ENCODE results near the gene CLCA4. TPM values are rescaled to one million over a fixed set of nuclear protein-coding genes. Genes with fewer than 3 reads are reported as not detected.

Gene CLCA4
- total RNA-seq, 1 experiment from 2014 or later: 0.08 TPM

GRCh38 chr1:86522240-86522639 is 24.6 kb upstream of the CLCA4 start:
- Histone ChIP-seq H3K4me1 (ENCODE audit: control insufficient read depth, insufficient read depth, low read length) (no peaks in the 10 kb centered on the region), H3K27me3 (ENCODE audit: control insufficient read depth, insufficient read depth, low read length) (peaks cover 14% of the 10 kb centered on the region), H3K36me3 (ENCODE audit: control insufficient read depth, insufficient read depth, low read length) (no peaks in the 10 kb centered on the region), H3K4me3 (ENCODE audit: low read depth in 2 of 2, low read length in 2 of 2) (no peak overlapping the region), H3K9me3 (ENCODE audit: control insufficient read depth, insufficient read depth, low read depth, low read length) (peaks cover 7% of the 10 kb centered on the region; the same call in 1 of the 2 replicates), H3K27ac (ENCODE audit: low read length) (no peak overlapping the region)
- POLR2A ChIA-PET: no interaction called here
- CTCF ChIA-PET: no interaction called here
- DNase-seq (ENCODE audit: low read depth, low spot score) (no peak), ATAC-seq (no peak)
- no TSS peak for BruUV-seq (replicated peaks)
- in situ Hi-C loops (cut with HindIII; ENCODE audit: low pct_unique_long_range_greater_than_20kb, low sequenced_read_pairs) (no loop called here), intact Hi-C loops (cut with micrococcal nuclease; ENCODE audit: unreplicated experiment) (no loop called here)
- TF ChIP-seq CTCF (IDR thresholded peaks at IDR 0.05) (no peak), POLR2AphosphoS5 (IDR thresholded peaks at IDR 0.05; ENCODE audit: low read depth, low read length) (no peak), TCF7L2 (IDR thresholded peaks at IDR 0.05; ENCODE audit: low read depth, low read length) (no peak), REST (IDR thresholded peaks at IDR 0.05; ENCODE audit: insufficient read depth in 1 of 2, low read depth in 2 of 2, low read length in 1 of 2) (no peak), SIN3A (IDR thresholded peaks at IDR 0.05; ENCODE audit: borderline replicate concordance, insufficient read depth, low read depth, low read length) (no peak)

- no peak overlapping the region for H3K4me3 ChIP-seq (ENCODE audit: low read depth in 2 of 2, low read length in 2 of 2)
- POLR2A ChIA-PET: no interaction called here
- no TSS peak for BruUV-seq (replicated peaks)
- CTCF ChIA-PET: no interaction called here
- in situ Hi-C loops (cut with HindIII; ENCODE audit: low pct_unique_long_range_greater_than_20kb, low sequenced_read_pairs): no loop called here
- peaks cover 14% of the 10 kb centered on the region for H3K27me3 ChIP-seq (ENCODE audit: control insufficient read depth, insufficient read depth, low read length)
- H3K4me1 ChIP-seq (ENCODE audit: control insufficient read depth, insufficient read depth, low read length): no peaks in the 10 kb centered on the region
- ATAC-seq: no peak
- peaks cover 7% of the 10 kb centered on the region; the same call in 1 of the 2 replicates for H3K9me3 ChIP-seq (ENCODE audit: control insufficient read depth, insufficient read depth, low read depth, low read length)
- intact Hi-C loops (cut with micrococcal nuclease; ENCODE audit: unreplicated experiment): no loop called here
- H3K36me3 ChIP-seq (ENCODE audit: control insufficient read depth, insufficient read depth, low read length): no peaks in the 10 kb centered on the region
- TF ChIP-seq REST (IDR thresholded peaks at IDR 0.05; ENCODE audit: insufficient read depth in 1 of 2, low read depth in 2 of 2, low read length in 1 of 2) (no peak), TCF7L2 (IDR thresholded peaks at IDR 0.05; ENCODE audit: low read depth, low read length) (no peak), CTCF (IDR thresholded peaks at IDR 0.05) (no peak), POLR2AphosphoS5 (IDR thresholded peaks at IDR 0.05; ENCODE audit: low read depth, low read length) (no peak), SIN3A (IDR thresholded peaks at IDR 0.05; ENCODE audit: borderline replicate concordance, insufficient read depth, low read depth, low read length) (no peak)
- H3K27ac ChIP-seq (ENCODE audit: low read length): no peak overlapping the region
- no peak for DNase-seq (ENCODE audit: low read depth, low spot score)
Measured at GRCh38 chr1:86523670-86524354, 23.1 kb upstream of the CLCA4 start.
